Stimulated activated naive CD4-positive, alpha-beta T cell treated with Interleukin-2 at 50 U/mL for 16 hours (primary cell): ENCODE results near the gene CACNA2D4.

Experiments
- DNase-seq: peaks from one replicate; lab custom pipeline; 2025; lab: John Stamatoyannopoulos, UW

Gene CACNA2D4

DNA sequence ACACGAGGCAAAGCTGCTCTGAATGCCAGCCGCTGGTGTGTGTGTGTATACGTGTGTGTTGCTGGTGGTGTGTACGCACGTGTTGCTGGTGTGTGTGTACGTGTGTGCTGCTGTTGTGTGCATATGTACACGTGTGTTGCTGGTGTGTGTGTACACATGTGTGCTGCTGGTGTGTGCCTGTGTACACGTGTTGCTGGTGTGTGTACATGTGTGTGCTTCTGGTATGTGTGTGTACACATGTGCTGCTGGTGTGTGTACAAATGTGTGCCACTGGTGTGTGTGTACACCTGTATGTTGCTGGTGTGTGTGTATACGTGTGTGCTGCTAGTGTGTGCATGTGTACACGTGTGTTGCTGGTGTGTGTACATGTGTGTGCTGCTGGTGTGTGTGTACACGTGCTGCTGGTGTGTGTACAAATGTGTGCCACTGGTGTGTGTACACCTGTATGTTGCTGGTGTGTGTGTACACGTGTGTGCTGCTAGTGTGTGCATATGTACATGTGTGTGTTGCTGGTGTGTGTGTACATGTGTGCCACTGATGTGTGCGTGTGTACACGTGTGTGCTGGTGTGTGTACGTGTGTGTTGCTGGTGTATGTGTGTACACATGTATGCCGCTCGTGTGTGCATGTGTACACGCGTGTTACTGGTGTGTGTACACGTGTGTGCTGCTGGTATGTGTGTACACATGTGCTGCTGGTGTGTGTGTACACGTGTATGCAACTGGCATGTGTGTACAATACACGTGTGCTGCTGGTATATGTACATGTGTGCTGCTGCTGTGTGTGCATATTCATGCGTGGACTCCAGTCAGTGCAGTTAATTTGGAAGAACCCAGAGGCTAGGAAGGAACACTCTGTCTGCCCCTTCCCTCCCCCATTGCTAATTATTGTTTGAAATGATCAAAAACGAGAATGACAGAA, 47.2 kb downstream of the CACNA2D4 start:
- DNase-seq, result no peak

DNA sequence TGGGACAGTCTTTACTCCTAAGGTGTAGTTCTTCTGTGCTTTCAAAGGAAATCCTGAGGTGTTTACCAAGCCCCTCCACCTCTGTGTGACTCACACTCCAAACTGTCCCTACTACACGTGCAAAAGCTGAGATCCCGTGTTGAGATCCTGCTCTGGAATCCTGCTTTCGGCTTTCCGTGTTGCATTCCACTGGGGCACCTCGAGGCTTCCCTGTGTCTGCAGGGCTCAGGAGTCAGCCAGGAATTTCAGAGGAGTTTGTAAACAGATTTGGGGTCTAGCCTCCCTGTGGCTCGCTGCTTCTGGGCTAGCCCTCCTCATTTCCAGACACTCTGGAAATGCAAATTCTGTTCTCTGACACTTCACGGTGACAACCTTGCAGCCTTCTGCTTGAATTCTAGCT, 48.4 kb downstream of the CACNA2D4 start:
- no peak for DNase-seq

DNA sequence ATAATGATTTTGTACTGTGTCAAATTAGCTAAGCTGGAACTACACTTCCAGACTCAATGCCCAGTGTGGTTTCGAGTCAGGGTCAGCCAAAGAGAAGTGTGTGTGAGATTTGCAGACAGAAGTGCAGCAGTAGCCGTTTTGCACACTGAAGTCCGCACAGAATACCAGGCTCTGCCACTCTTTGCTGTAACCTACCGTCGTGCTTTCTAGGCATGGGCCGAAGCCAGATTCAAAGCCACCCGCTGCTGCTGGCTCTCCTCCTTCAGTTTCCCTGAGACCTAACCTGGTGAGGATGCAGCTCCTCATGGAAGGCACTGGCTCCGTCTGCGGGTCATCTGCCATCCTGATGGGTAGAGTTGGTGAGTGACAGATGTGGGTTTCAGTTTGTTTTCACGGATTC, 49.3 kb downstream of the CACNA2D4 start:
- DNase-seq, result no peak

DNA sequence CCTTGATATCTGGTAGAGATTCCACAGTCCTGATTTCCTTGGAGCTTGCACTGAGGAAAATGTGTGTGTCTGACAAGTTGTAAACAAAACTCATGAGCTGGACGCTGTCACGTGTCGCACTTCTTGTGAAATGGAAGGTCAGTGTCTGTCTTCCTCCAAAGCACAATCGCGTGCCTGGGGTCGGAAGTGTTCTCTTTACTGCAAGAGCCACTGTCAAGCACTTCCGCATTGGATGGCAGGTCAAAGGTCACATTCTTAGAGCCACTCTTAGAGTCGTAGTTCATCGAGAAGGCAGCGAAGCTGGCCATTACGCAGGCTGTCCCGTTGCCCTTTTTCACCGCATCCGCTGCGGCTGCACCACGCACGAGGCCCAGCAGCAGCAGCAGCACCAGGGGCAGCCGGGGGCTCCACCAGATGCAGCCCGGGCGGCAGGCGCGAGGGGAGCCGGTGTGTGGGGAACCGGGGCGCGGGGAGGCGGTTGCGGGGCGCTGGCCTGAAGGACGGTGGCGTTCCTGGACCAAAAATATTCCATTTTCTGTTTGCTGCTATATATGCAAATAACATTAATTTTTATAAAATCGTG, 53.1 kb downstream of the CACNA2D4 start:
- no peak for DNase-seq

DNA sequence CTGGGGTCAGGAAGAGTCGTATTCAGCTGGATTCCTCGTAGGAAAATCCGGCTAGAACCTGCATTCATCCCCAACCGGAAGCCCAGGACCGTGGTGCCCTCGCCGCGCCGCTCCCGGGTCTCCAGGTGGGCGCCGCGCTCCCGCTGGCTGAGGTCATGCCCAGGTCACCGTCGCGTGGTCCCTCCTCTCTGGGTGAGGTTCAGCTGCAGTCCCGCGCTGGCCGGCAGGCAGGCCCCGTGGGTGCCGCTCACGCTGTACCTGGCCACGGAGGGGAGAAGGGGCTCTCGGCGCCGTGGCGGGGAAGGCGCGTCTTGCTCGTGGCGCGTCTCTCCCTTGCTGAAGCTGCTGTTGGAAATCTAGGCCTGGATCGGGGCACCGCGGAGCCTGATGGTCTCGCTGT, 53.6 kb downstream of the CACNA2D4 start:
- no peak for DNase-seq

DNA sequence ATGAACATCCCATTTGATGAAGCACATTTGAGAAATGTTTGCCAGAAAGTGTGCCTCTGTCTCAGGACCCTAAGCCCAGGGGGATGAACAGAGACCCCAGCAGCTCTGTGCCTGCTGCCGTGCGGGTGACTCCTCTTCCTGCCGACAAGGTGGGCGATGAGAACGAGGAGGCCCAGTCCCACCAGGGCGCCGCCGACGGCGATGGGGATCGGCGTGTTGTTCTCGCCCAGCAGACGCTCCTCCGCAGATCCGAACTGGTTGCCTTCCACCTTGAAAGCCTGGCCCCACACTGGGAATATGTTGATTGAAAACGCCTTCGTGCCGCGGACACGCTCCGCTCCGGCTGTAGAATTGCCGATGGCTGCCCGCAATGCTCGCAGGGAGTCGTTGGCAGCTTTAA, 54.0 kb downstream of the CACNA2D4 start:
- DNase-seq, result no peak

DNA sequence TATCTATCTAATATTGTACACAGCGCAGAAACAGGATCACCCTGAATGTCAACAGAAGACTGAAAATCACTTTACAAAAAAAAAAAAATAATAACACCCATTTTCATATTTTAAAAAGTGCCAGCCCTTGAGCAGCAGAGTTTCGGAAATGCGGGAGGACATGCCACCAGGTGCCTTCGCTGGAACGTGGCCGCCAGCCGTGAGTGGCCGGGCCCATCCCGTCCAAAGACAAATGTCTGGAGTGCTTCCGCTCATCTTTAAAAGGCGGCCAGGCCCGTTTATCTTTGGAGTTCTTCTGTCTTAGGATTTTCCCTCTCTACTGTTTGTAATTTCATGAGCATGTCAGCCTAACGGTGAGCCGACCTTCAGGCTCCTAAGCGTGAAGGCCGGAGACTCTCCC, 54.6 kb downstream of the CACNA2D4 start:
- DNase-seq, result no peak

DNA sequence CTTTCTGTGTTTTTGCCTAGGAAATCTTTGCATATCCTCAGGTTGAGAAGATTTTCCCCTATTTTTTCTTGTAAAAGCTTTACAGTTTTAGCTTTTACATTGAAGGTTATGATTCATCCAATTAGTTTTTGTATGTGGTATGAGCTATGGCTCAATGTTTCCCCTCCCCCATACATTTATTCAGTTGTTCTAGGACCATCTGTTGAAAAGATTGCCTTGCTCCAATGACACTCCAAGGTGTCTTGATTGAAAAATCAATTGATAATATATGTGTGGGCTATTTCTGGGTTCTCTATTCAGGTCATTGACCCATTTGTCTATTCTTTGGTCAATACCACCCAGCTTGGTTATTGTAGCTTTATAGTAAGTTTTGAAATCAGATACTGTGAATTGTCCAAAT, 55.5 kb downstream of the CACNA2D4 start:
- no peak for DNase-seq

DNA sequence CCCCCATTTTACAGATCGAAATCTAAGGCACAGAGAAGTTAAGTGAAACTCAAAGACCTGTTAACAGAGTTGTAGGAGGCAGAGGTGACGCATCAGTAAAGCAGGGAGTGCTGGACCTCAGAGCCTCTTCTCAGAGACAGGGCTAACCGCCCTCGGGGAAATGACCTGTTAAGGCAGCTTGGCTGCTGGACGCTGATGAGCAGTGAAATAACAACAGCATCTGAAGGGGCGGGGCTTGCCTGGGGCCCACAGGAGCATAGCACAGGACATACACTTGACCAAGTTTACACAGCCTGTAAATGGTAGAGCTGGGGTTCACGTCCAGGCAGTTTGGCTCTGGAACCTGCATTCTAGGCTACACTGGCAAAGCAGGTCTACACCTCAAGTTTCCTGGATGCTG, 58.8 kb downstream of the CACNA2D4 start:
- no peak for DNase-seq

DNA sequence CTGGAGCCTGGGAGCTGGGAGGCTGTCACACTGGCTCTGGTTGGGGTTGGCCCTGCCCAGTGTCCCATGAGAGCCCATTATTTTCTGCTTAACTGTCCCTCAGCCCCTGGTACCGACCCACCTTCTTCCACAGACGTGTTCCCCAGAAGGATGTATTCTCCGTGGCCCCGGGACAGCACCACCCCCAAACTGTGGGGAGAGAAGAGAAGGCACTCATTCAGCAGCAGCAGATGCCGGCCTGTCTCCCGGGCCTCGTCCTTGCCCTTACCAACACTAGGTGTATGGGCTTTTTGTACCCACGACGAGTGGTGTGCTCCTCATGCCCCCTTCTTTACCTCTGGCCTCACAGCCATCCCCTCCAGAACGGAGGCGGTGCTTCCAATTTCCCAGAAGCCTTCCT, 60.0 kb downstream of the CACNA2D4 start:
- DNase-seq, result no peak

DNA sequence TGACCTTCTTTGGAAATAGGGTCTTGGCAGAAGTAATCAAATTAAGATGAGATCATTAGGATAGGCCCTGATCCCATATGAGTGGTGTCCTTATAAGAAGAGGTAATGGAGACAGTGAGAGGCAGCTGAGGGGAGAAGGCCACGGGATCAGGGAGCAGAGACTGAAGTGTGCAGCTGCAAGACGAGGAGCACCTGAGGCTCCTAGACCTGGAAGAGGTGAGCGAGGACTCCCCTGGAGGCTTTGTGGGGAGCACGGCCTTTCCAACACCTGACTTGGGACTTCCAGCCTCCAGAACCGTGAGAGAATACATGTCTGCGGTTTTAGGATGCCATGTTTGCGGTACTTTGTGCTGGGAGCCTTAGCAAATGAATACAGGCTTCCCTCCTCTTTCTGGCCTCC, 60.6 kb downstream of the CACNA2D4 start:
- no peak for DNase-seq

DNA sequence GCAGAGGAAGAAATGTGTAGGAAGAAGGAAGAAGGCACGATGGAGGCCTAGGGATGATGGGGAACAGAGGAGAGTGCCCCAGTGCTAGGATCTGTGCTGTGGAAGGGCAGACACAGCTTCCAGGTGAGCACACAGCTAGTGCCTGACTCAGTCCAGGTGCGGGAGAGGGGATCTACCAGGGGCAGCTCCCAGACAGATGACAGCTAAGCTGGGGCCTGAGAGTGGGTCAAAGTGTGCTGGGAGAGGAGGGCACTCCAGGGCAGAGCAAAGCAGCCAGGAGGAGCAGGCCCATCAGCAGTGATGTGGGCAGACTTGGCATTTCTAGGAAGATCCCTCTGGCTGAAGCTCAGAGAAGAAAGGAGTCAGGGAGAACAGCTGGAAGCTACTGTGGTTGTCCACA, 61.4 kb downstream of the CACNA2D4 start:
- no peak for DNase-seq

DNA sequence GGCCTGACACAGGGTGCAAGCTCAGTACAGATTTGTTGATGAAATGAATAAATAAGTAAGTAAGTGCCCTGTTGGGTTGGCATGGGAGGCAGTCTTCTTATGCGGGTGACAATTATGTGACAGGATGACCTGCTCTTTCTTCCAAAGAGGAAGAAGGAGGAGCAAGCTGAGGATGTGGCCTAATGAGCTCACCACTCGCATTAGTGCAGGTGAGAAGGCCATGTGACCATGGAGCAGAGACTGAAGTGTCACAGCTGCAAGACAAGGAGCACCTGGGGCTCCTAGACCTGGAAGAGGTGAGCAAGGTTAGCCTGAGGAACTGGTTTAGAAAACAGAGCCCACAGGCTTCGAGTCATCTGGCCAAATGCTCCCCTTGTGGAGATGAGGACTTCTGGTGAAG, 63.2 kb downstream of the CACNA2D4 start:
- DNase-seq, result no peak

DNA sequence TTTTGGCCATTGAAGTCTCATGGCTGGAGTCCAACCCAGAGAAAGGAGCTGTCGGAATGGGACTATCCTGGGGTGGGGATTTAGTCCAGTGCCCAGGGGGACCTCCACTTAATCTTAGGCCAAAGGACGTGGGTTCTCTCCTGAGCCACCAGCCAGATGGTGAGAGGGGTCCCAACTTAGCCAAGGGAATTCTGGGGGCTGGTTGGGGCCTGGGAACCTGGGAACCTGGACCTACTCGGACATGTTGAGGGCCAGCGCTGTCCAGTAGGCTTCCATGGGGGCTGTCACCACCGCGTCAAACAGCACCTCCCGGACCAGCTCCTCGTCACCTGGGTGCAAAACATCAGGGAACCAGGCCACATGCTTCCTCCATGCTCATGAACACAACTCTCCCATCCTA, 64.7 kb downstream of the CACNA2D4 start:
- no peak for DNase-seq

DNA sequence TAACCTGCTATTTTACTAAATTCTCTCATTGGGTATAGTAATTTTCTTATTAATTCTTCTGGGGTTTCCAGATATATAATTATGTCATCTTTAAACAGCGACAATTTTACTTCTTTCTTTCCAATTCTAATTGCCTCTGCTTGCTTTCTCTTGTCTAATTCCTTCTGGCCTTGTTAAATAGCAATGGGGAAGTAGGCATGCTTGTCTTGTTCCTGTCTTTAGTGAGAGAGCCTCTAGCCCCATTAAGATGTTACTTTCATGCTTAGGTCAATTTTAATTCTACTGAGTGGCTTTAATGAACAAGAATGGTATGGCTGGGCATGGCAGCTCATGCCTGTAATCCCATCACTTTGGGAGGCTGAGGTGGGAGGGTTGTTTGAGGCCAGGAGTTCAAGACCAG, 66.4 kb downstream of the CACNA2D4 start:
- no peak for DNase-seq

DNA sequence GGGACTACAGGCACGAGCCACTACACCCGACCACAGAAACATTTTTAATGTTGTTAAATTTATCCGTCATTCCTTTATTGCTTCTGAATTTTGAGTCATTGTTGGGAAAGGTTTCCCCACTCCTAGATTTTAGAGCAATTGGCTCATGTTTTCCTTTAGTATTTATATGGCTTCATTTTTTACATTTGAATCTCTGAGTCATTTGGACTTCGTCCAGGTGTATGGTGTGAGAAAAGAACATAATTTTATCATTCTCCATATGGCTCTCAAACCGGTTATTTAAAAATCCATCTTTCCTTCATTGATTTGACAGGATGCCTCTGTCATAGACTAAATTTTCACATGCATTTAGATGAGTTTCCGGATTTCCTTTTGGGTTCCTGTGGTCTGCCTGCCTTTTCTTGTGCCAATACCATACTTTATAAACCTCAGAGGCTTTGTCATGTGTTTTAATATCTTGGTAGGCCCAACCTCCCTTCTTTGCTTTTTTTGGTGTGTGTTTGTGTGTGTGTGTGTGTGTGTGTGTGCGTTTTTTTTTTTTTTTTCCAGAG, 67.2 kb downstream of the CACNA2D4 start:
- no peak for DNase-seq

DNA sequence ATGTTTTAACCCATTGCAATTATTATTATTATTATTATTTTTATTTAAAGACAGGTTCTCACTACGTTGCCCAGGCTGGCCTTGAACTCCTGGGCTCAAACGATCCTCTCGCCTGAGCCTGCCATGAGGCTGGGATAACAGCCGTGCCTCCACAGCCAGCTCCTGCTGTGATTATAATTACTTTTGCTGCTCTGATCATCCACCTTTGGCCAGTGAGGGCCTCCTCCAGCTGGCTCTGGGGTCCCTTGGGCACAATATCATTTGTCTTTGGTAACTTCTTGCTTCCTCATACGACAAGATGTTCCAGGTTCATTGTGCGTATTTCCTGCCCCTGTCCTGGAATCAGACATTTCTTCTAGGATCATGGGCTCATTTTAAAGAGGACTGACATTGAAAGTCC, 69.7 kb downstream of the CACNA2D4 start:
- no peak for DNase-seq

DNA sequence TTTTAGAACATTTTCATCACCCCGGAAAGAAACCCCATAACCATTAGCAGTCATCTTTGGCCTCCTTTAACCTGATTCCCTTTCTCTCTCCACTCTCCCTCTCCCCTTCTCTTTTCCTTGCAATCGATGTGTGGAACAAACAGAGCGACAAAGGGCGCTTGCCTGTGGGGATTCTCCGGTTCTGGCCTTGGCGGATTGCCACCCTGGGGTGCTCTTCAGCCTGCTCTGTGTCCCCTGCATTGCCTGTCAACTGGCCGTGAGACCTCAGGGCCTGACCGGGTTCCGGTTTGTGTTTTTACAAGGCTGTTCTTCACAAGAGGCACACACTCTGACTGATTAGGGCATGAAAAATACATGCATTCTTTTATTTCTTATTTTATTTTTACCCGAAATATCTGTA, 70.3 kb downstream of the CACNA2D4 start:
- DNase-seq, result no peak

DNA sequence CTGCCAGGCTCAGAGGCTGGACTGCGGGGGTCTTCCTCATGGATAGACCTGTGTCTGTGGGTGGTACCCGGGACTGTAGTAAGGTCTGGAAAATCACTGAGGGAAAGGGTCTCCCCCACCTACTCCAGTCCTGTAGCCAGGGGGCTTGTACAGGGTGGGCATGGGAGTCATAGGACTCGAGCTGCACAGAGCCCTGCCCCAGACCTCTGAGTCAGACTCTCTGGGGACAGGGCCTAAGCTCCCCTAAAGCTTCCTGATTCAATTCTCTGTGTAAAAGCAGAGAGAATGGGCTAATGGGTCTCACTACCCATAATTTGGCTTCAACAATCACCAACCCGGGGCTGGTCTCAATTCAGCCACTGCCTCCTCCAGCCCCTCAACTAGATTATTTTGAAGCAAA, 71.0 kb downstream of the CACNA2D4 start:
- no peak for DNase-seq

DNA sequence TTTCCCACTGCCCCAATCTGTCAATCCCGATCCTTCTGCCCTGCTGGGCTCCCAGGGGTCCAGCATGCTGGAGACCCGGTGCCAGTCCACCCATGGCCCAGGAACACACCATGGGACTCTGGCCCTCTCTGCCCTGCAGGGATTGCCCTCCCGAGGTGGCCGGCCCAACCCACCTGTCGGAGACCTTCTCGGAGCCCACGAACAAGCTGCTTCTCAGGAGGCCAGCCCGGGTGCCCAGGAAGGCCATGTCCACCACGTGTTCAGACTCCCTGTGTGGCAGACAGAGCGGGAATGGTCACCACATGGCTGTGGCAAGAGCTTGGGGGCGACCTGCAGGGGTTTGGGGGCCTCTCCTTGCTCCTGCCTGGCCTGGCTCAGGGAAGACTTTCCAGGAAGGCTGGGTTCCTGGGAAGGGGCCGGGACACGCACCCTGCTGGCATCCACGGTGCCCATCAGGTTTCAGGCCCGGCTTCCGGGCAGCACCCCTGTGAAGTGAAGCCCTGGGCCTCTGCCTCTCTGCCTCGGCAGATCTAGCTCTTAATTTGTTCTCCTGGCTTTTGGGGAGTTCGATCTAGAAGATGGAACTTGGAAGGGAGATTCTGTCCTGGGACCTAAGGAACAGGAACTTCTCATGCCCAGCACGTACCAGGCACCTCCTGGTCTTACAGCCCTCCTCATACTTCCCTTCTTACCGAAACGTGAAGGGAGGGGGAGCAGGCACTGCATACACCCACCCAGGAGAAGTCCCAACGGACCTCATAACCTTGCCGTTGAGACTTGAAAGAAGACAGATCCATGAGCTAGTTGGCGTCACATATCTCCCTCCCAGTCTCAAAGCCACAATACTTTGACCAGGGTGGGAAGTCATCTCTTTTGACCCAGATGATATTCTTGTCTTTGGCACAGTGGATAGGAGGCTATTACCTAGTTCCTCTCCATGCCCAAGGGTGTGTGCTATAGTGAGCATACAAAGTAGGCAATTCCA, 71.7 kb downstream of the CACNA2D4 start:
- no peak for DNase-seq

DNA sequence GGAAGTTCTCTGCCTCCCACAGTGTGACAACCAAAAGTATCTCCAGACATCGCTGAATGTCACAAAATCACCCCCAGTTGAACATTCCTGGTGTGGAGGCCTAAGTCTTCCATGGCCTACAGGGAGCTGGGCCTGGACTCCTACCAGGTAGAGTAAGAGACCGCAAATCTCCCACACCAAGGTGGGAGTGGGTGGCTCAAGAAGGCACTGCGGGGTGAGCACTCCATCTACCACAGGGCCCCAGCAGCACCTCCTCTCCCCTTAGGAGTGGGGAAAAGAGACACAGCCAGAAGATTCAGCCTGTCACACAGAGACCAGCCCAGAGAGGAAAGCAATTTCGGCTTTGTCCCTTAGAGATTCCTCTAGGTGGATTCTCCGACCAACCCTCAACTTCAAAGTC, 72.6 kb downstream of the CACNA2D4 start:
- no peak for DNase-seq

DNA sequence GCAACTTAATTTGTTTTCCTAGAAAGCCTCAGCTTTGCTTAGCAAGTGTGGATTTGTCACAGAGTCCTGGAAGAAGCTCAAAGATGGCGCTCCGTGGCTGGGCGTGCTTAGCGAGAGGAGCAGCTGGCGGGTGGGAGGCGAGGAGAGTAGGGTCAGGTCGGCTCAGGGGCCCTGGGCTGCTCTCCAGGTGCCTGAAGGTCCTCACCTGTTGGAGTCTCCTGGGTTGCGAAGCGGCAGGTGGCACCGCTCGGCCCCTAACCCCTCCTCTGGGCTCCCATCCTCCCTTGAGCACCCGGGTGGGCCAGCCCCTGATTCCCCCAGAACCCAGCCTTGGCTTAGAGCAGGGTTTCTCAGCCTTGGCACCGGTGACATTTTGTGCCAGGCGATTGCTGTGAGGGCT, 73.0 kb downstream of the CACNA2D4 start:
- DNase-seq, result no peak
